Tibial nerve (tissue), 4 donors: ENCODE measurements around the gene CCDC78.

Experiments used
- CTCF ChIP-seq, 5 experiments: fragments of 200-600 bp in 3 of 5; fragments of 450-650 bp in 2 of 5; sonication (generic) in 3 of 5; IDR thresholded peaks; one replicate each; pipeline ENCODE4 v1.5.1; 2016 to 2019; ENCODE audit warnings: antibody characterized with exemption in 5 of 5, mild to moderate bottlenecking in 3 of 5, moderate library complexity in 2 of 5
- EP300 ChIP-seq, 2 donors: sonication (generic); formaldehyde crosslinking; IDR thresholded peaks; one replicate each; pipeline ENCODE4 v1.6.1; 2017; ENCODE audit warnings: antibody characterized with exemption in 2 of 2, mild to moderate bottlenecking in 1 of 2
- POLR2A ChIP-seq, 2 donors: fragments of 450-650 bp; IDR thresholded peaks; one replicate each; pipeline ENCODE4 v1.6.1; 2017; ENCODE audit warnings: antibody characterized with exemption in 2 of 2, mild to moderate bottlenecking in 2 of 2, moderate library complexity in 2 of 2

GRCh38 chr16:733382-734207, 7.4 kb upstream of the CCDC78 start:
- no peak for TF ChIP-seq CTCF (IDR thresholded peaks at IDR 0.05)
- TF ChIP-seq EP300 (IDR thresholded peaks at IDR 0.05) = no peak
- no peak for TF ChIP-seq POLR2A (IDR thresholded peaks at IDR 0.05)
